Fibroblast of skin of scalp (primary cell): ENCODE measurements around the gene LYVE1.

Source experiments
- DNase-seq: peaks from one replicate; pipeline ENCODE4 v3.0.0-alpha.2; 2013

LYVE1 gene

DNA sequence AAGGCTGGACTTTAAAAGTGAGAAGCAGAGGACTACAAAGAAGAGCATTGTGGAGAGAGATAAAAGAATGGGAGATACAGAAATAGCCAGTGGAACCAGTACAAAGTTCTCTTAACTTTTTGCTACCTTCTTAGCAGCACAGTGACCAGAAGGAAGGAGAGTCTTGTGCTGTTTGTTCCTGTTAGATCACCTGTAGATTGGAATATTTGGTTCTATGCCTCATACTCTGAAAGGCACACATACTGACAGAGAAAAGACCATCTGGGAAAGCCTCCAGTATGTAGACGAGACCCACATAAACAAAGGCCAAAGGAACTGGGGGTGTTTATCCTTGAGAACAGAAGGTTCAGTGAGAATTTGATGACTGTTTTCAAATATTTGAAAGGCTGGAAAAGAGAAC, 46.2 kb downstream of the LYVE1 start:
- no peak for DNase-seq

GRCh38 chr11:10520562-10520961, 47.9 kb downstream of the LYVE1 start:
- no peak for DNase-seq

DNA sequence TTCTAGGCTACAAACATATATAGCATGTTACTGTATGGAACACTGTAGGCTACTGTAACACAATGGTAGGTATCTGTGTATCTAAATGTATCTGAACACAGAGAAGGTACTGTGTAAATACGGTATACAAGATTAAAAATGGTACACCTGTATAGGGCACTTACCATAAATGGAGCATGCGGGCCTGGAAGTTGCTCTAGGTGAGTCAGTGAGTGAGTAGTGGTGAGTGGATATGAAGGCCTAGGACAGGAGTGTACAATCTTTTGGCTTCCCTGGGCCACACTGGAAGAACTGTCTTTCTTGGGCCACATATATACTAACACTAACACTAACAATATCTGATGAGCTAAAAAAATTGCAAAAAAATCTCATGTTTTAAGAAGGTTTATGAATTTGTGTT, 48.8 kb downstream of the LYVE1 start:
- DNase-seq: no peak

DNA sequence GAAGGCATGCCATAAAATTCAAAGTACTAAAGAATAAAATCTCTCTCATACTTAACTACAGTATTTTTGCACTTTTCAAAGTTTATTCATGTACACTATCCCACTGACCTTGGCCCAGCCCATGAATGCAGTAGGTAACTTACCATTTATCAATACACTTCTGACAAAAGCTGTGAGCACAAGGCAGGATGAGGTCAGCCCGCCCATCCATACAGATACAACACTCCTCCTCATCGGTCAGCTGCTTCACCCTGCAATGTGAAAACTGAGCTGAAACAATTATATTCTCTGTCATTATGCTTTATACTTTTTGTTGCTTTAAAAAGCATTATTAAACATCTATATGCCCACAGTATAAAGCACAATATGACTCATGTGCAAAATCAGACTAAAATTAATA, 49.6 kb downstream of the LYVE1 start:
- no peak for DNase-seq

DNA sequence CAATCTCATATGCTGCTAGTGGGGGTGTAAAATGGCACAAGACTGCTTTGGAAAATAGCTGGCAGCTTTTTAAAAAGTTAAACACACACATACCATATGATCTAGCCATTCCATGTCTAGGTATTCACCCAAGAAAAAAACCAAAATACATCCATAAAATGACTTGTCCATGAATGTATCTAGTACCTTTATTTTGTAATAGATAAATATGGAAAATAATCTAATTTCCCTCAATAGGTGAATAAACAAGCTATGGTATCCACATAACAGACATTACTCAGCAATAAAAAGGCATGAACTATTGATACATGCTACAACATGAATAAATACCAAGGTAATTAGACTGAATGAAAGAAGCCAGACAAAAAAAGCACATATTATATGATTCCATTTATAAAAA, 50.3 kb downstream of the LYVE1 start:
- no peak for DNase-seq

DNA sequence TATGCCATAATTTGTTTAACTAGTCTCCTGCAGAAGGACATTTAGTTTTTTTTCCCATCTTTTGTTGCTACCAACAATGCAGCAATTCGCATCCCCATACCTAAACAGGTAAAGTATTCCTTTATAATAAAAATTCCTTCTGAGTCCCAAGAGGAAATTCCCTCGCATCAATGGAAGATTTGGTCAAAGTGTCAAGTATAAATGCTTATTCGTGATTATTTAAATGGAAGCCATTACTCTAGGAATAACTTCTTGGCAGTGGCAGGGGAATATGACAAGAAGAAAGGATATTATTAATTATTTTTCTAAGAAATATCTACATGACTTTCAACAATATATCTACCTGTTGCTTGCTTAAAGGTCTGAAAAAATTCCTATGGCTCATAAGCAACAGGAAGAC, 53.0 kb downstream of the LYVE1 start:
- DNase-seq: no peak

DNA sequence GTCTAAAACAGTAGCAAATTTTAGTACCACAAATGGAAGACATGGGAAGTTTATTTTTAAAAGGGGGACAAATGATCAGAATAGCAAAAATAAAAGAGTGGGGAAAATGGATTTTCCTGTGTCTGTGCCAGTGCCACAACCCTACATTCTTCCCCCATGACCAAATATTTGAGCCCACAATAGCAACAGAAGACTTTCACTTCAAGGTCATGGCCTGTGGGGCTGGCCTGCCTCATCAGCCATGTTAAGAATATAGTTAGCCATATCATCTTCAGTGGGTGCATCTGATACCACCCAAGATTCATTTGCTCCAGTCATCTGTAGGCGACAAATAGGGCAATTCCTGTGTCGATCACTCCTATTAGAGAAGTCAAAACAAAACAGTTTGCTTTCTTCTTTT, 53.8 kb downstream of the LYVE1 start:
- peak; percentile 28 for DNase-seq

- peak; percentile 31 for DNase-seq
Measured at GRCh38 chr11:10514202-10514601, 54.3 kb downstream of the LYVE1 start.

DNA sequence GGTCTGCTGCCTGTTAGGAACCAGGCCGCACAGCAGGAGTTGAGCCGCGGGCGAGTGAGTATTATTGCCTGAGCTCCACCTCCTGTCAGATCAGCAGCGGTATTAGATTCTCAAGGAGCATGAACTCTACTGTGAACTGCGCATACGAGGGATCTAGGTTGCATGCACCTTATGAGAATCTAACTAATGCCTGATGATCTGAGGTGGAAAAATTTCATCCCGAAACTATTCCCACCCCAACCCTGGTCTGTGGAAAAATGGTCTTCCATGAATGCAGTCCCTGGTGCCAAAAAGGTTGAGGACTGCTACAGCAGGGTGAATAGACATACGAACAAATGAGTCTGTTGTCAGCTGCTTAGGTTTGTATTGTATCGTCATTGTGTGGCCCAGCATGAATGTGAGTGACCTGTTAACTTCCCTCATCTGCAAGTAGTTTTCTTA, 57.3 kb downstream of the LYVE1 start:
- no peak for DNase-seq
